Uterus (tissue), 4 donors: Measurements from ENCODE around the gene CTSF. TPM values are rescaled to one million over a fixed set of nuclear protein-coding genes. Genes with fewer than 3 reads are reported as not detected.
"Not testable (repeated sequence)": the region's sequence is repeated elsewhere in the genome, so short reads cannot be mapped to it uniquely, and the experiment has no call there.

Experiments used
- DNase-seq, 2 donors: peaks; one replicate each; pipeline ENCODE4 v3.0.0-alpha.2; 2019 to 2020
- H3K27ac ChIP-seq, 2 donors: fragments of 200-600 bp; sonication (generic); 1 replicate in 1 of 2; 2 replicates in 1 of 2; pipeline ENCODE4 v1.5.1; 2016 to 2018
- H3K27me3 ChIP-seq, 2 donors: fragments of 200-600 bp; sonication (generic); one replicate each; pipeline ENCODE4 v1.5.1; 2018 to 2019; ENCODE audit warnings: control low read depth in 1 of 2
- H3K36me3 ChIP-seq, 2 donors: fragments of 200-600 bp; sonication (generic); one replicate each; pipeline ENCODE4 v1.5.1; 2019; ENCODE audit warnings: control low read depth in 1 of 2
- H3K4me1 ChIP-seq, 2 donors: fragments of 200-600 bp; sonication (generic); one replicate each; pipeline ENCODE4 v1.5.1; 2018 to 2019; ENCODE audit warnings: control low read depth in 1 of 2
- H3K4me3 ChIP-seq, 2 donors: fragments of 200-600 bp; sonication (generic); 1 replicate in 1 of 2; 2 replicates in 1 of 2; pipeline ENCODE4 v1.5.1; 2018 to 2019; ENCODE audit warnings: mild to moderate bottlenecking in 1 of 2
- H3K9me3 ChIP-seq, 2 donors: fragments of 200-600 bp; sonication (generic); one replicate each; pipeline ENCODE4 v1.5.1; 2019; ENCODE audit warnings: control low read depth in 1 of 2
- POLR2A ChIP-seq, 2 donors: fragments of 450-650 bp; IDR thresholded peaks; one replicate each; pipeline ENCODE4 v1.6.1; 2016; ENCODE audit warnings: antibody characterized with exemption in 2 of 2, mild to moderate bottlenecking in 1 of 2, moderate library complexity in 1 of 2
- intact Hi-C: fragments of 100-400 bp; cut with DNase I; formaldehyde crosslinking; loops from one replicate; pipeline ENCODE4 v1.15.1; 2023; ENCODE audit warnings: low total_unique reads
- total RNA-seq, 4 donors: library from RNA; depleted of rRNA in 3 of 4; stranded (reverse); fragments of >200 nt in 3 of 4; gene quantifications; one replicate each; pipeline versions ENCODE4 v1.1.0 to v1.2.4, GENCODE V29; 2014 to 2023
- TF ChIP-seq, protein P1 (sequence below), 4 experiments: fragments of 200-600 bp in 2 of 4; fragments of 450-650 bp in 2 of 4; sonication (generic) in 2 of 4; IDR thresholded peaks; one replicate each; pipeline ENCODE4 v1.5.1; 2016 to 2019; ENCODE audit warnings: antibody characterized with exemption in 4 of 4, mild to moderate bottlenecking in 2 of 4, moderate library complexity in 1 of 4
- donor health status: DM: yes; HTN: yes; CAD: no.

The CTSF gene
- total RNA-seq, 4 donors from 2014 or later = 61.2 to 89.1 (median 83.6) TPM

DNA sequence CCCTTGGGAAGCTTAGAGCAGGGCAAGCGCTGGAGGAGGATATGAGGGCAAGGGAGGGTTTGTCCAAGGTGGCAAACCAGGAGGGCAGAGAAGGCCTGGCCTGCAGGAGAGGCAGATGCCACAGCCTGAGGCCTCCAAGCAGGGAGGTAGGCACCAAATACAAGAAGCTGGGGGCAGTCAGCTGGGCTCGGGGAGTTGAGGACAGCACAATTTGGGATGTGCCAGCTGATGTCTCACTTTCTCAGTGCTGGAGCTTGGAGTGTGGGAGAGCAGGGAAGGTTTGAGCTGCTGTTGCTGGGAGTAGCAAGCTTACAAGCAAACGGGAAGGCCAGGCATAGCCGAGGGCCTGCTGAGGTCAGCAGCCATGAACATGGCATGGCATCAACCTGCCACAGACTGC lies 26.5 kb downstream of the CTSF start:
- Histone ChIP-seq H3K9me3 (no peaks in the 10 kb centered on the region), H3K4me3 (no peak overlapping the region), H3K36me3 (no peaks in the 10 kb centered on the region), H3K27ac (no peak overlapping the region), H3K4me1 (peaks cover 0 to 6% of the 10 kb centered on the region in 2 donors), H3K27me3 (no peaks in the 10 kb centered on the region)
- no peak for DNase-seq
- intact Hi-C loops = no loop called here
- TF ChIP-seq, protein P1, sequence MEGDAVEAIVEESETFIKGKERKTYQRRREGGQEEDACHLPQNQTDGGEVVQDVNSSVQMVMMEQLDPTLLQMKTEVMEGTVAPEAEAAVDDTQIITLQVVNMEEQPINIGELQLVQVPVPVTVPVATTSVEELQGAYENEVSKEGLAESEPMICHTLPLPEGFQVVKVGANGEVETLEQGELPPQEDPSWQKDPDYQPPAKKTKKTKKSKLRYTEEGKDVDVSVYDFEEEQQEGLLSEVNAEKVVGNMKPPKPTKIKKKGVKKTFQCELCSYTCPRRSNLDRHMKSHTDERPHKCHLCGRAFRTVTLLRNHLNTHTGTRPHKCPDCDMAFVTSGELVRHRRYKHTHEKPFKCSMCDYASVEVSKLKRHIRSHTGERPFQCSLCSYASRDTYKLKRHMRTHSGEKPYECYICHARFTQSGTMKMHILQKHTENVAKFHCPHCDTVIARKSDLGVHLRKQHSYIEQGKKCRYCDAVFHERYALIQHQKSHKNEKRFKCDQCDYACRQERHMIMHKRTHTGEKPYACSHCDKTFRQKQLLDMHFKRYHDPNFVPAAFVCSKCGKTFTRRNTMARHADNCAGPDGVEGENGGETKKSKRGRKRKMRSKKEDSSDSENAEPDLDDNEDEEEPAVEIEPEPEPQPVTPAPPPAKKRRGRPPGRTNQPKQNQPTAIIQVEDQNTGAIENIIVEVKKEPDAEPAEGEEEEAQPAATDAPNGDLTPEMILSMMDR (IDR thresholded peaks at IDR 0.05) = no peak
- TF ChIP-seq POLR2A (IDR thresholded peaks at IDR 0.05) = no peak

DNA sequence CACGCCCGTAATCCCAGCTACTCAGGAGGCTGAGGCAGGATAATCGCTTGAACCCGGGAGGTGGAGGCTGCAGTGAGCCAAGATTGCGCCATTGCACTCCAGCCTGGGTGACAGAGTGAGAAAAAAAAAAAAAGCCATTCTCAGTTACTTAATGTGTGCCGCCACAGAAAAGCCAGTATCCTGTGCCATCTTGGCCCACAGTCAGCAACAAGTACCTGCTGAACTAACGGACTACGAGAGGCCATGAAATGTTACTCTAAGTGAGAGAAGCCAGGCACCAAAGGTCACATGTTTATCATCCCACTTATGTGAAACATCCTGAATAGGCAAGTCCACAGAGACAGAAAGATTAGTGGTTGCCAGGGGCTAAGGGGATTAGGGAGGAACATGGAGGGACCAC lies 27.8 kb downstream of the CTSF start:
- H3K4me1 ChIP-seq, H3K36me3 ChIP-seq, H3K4me3 ChIP-seq, H3K27ac ChIP-seq, H3K27me3 ChIP-seq, DNase-seq, intact Hi-C loops, H3K9me3 ChIP-seq: not testable (repeated sequence)

DNA sequence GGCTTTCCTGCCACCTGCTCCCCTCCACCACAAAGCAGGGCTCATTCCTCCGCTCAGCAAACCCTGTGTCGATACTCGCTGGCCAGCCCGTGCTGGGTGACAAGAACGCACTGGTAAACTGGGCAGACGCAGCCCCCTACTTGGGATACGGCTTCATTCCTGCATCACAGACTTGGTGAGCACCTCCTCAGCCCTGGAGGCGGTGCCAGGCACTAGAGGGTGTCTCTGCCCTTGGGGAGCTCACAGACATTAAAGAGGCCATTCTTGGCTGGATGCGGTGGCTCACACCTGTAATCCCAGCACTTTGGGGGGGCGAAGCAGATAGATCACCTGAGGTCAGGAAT lies 28.6 kb downstream of the CTSF start:
- DNase-seq = no peak
- H3K27ac ChIP-seq = no peak overlapping the region
- no peaks in the 10 kb centered on the region for H3K27me3 ChIP-seq
- H3K9me3 ChIP-seq = no peaks in the 10 kb centered on the region
- H3K4me1 ChIP-seq = peaks cover 0 to 6% of the 10 kb centered on the region in 2 donors
- TF ChIP-seq, protein P1 (IDR thresholded peaks at IDR 0.05) = no peak
- no peak for TF ChIP-seq POLR2A (IDR thresholded peaks at IDR 0.05)
- no peaks in the 10 kb centered on the region for H3K36me3 ChIP-seq
- H3K4me3 ChIP-seq = no peak overlapping the region
- intact Hi-C loops = no loop called here

DNA sequence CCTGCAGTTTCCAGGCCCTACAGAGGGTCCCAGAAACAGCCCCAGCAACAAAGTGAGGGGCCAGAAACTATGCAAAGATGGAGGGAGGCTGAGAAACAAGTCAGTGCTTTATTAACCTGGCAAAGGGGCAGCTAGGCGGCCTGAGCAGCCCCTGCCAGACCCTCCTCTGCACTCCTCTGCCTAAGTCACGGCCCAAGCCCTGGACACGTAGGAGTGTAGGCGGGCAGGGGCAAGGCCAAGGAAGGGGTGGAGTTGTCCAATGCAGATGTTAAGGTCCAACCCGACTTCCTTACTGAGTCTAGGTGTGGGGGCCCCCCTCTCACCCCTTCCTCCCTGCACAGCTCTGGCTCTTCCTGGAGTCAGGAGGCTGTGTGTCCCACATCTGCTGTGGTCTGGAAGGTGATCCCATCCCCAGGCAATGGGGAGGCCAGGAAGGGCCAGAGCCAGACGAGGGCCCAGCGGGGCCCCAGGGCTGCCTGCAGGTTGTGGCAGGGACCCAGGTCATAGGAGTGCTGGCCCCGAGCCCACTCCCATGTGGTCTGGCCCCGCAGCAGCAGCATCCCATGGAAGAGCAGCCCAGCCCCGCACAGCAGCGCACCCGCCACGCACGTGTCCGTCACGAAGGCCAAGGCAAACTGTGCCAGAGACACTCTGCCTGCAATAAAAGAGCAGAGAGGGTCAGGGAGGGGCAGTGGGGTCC lies 29.1 kb downstream of the CTSF start:
- intact Hi-C loops = no loop called here
- H3K27ac ChIP-seq = no peak overlapping the region
- H3K36me3 ChIP-seq = no peaks in the 10 kb centered on the region
- H3K27me3 ChIP-seq = no peaks in the 10 kb centered on the region
- H3K9me3 ChIP-seq = no peaks in the 10 kb centered on the region
- TF ChIP-seq POLR2A (IDR thresholded peaks at IDR 0.05) = no peak
- TF ChIP-seq, protein P1 (IDR thresholded peaks at IDR 0.05) = no peak
- H3K4me1 ChIP-seq = peaks cover 0 to 6% of the 10 kb centered on the region in 2 donors
- no peak overlapping the region for H3K4me3 ChIP-seq
- no peak for DNase-seq

DNA sequence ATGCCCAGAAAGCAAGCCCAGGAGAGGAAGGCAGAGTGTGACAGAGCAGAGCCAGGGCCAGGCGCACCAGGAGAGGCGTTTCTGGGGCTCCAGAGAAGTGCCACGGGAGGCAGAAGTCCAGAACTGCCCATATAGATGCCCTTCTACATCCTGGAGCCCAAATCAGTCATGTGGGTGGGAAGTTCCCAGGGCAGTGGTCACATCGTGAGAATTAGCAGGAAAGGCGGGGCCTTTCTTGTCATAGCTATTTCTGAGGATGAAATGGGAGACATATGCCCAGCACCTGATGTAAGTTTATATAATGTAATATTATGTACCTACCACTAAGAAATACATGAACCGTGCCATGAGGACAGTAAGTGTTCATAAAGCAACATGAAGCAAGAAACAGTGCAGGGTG lies 35.6 kb downstream of the CTSF start:
- no peaks in the 10 kb centered on the region for H3K9me3 ChIP-seq
- no peak for TF ChIP-seq POLR2A (IDR thresholded peaks at IDR 0.05)
- TF ChIP-seq, protein P1 (IDR thresholded peaks at IDR 0.05) = no peak
- no peaks in the 10 kb centered on the region for H3K27me3 ChIP-seq
- H3K4me1 ChIP-seq = no peaks in the 10 kb centered on the region
- intact Hi-C loops = no loop called here
- DNase-seq = no peak
- no peak overlapping the region for H3K4me3 ChIP-seq
- no peak overlapping the region for H3K27ac ChIP-seq
- H3K36me3 ChIP-seq = no peaks in the 10 kb centered on the region

DNA sequence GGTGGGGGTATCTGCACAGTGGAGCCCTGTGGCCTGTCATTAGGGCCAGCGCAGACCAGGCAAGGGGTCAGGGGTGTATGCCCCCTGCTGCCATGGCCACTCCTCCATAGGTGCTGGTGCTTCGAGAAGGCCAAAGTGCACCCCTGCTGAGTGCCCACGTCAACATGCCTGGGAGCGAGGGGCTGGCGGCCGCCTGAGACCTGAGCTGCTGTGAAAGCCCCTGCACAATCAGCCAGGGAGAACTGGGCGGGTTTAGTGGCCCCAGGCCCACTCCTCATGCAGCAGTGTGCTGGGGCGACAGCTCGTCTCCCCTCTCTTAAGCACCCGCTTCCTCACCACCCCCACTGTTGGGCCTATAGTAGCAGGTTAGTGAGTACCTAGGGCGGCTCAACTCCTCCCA lies 36.6 kb downstream of the CTSF start:
- DNase-seq = no peak
- Histone ChIP-seq H3K27ac (no peak overlapping the region), H3K9me3 (no peaks in the 10 kb centered on the region), H3K27me3 (no peaks in the 10 kb centered on the region), H3K36me3 (no peaks in the 10 kb centered on the region), H3K4me1 (no peaks in the 10 kb centered on the region), H3K4me3 (no peak overlapping the region)
- intact Hi-C loops = no loop called here
- TF ChIP-seq, protein P1 (IDR thresholded peaks at IDR 0.05) = no peak
- TF ChIP-seq POLR2A (IDR thresholded peaks at IDR 0.05) = no peak
